ENCODE results near the gene DLL1. TPM values are rescaled to one million over a fixed set of nuclear protein-coding genes. Genes with fewer than 3 reads are reported as not detected.

DLL1 gene
- total RNA-seq, 1 donor from 2014 or later, result 14.6 TPM

DNA sequence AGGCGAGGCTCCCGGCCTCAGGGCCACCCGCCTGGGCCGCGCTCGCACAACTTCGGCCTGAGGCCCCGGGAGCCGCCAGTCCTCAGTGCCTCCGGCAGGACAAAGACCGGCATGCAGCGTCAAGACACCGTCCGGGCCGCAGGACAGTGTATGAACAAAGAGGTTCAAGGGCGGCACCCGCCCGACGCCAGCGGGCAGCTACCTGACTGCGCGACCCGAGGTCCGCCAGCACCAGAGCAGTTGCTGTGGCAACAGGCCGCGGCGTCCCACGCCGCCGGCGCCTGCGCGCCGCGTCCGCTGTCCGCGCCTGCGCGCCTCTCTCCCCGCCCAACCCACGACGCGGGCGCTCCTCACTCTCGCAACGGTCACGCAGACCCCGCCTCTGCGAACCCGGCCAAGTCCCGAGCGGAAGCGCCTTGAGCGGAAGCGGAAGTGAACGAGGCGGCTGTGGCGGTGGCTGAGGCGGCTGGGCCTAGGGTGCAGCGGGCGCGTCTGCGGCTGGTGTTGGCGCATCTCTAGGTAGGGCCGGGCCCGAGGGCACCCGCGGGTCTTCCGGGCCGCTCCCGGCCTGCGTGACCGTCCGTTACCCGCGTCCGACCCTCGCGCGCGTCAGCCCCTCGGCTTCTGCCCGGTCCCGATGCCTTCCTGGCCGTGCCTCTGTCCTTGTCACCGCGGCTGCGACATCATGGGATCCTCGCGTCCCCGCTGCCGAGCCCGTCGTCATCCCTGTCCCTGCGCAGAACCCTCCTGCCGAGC is 15.6 kb upstream of the DLL1 start, which contains the start of gene FAM120B:
Gene FAM120B, plus strand, starts transcription at position 435 of the 756 bp plus-strand sequence. CDS start 10,633 bp downstream, outside the sequence.
- intact Hi-C loops (cut with DNase I), result no loop called here
- Histone ChIP-seq H3K27ac (peak within 1 kb of the TSS; percentile 96), H3K4me1 (peaks cover 26% of the 10 kb centered on the region), H3K36me3 (no peaks in the 10 kb centered on the region), H3K9me3 (no peaks in the 10 kb centered on the region), H3K4me3 (peak within 1 kb of the TSS; percentile 93), H3K27me3 (no peaks in the 10 kb centered on the region)
- peak; percentile 99 for DNase-seq
- peak; percentile 99 for ATAC-seq
- TF ChIP-seq, protein P1, sequence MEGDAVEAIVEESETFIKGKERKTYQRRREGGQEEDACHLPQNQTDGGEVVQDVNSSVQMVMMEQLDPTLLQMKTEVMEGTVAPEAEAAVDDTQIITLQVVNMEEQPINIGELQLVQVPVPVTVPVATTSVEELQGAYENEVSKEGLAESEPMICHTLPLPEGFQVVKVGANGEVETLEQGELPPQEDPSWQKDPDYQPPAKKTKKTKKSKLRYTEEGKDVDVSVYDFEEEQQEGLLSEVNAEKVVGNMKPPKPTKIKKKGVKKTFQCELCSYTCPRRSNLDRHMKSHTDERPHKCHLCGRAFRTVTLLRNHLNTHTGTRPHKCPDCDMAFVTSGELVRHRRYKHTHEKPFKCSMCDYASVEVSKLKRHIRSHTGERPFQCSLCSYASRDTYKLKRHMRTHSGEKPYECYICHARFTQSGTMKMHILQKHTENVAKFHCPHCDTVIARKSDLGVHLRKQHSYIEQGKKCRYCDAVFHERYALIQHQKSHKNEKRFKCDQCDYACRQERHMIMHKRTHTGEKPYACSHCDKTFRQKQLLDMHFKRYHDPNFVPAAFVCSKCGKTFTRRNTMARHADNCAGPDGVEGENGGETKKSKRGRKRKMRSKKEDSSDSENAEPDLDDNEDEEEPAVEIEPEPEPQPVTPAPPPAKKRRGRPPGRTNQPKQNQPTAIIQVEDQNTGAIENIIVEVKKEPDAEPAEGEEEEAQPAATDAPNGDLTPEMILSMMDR (IDR thresholded peaks at IDR 0.05), result no peak

DNA sequence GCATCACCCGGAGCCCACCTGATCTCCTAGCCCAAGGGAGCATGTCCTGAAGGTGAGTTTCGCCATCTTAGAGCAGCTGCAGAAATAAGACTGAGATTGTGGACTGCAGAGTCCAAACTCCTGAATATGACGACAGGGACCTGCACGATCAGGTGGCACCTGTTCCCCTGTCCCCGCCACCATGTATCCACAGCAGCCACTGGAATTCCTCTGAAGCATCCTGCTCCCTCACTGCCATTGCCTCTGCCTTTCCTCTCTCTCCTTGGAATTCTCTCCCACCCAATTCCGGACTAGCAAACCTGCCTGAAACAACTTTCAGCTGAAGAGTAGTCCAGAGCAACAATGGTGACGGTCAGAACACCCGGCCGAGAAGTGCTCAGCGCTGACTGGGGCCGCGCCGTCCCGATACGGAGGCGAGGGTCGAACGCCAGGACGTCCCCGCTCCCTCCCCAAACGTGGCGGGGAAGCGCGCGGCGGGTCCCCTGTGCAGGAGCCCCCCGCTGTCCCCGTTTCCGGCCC is 15.0 kb upstream of the DLL1 start:
- Histone ChIP-seq H3K4me1 (peaks cover 26% of the 10 kb centered on the region), H3K36me3 (no peaks in the 10 kb centered on the region), H3K27me3 (peaks cover under 1% of the 10 kb centered on the region), H3K4me3 (peak overlapping the region; percentile 93), H3K9me3 (no peaks in the 10 kb centered on the region), H3K27ac (peak overlapping the region; percentile 96)
- intact Hi-C loops (cut with DNase I), result no loop called here
- DNase-seq (no peak), ATAC-seq (no peak)
- TF ChIP-seq, protein P1 (IDR thresholded peaks at IDR 0.05), result no peak

DNA sequence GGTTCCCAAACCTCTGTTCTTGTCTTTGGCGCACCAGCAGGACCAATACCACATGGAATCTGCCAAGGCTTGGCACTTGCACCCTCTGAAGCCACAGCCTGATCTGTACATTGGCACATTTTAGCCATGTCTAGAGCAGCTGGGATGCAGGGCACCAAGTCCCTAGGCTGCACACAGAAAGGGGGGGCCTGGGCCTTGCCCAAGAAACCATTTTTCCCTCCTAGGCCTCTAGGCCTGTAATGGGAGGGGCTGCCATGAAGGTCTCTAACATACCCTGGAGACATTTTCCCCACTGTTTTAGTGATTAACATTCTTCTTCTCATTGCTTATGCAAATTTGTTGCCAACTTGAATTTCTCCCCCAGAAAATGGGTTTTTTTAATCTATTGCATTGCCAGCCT is 10.3 kb upstream of the DLL1 start:
- Histone ChIP-seq H3K9me3 (no peaks in the 10 kb centered on the region), H3K4me1 (peaks cover 8% of the 10 kb centered on the region), H3K27ac (no peak overlapping the region), H3K4me3 (no peak overlapping the region), H3K27me3 (peaks cover 23% of the 10 kb centered on the region), H3K36me3 (no peaks in the 10 kb centered on the region)
- DNase-seq, result no peak
- no peak for ATAC-seq
- intact Hi-C loops (cut with DNase I), result no loop called here
- TF ChIP-seq, protein P1 (IDR thresholded peaks at IDR 0.05), result no peak

DNA sequence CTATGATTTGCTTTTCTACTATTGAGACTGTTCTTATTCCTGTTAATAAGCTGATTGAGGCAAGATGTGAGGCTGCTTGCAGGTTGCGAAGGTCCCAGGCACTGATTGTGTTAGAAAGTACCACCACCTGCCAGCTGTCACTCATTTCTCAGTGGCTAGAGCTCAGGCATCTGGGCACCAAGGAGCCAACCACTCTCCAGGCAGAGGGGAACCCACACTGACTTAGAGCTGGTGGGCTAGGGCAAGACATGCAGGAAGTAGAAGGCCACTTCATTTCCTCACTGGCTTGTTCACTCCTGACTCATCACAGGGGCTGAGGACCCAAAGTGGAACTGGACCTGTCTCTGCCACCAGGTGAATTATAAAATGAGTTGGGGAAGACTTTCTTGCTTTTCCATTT is 7.8 kb upstream of the DLL1 start:
- H3K9me3 ChIP-seq, result no peaks in the 10 kb centered on the region
- H3K27ac ChIP-seq, result no peak overlapping the region
- DNase-seq (no peak), ATAC-seq (no peak)
- peaks cover 16% of the 10 kb centered on the region for H3K4me1 ChIP-seq
- H3K27me3 ChIP-seq, result peaks cover 47% of the 10 kb centered on the region
- H3K4me3 ChIP-seq, result no peak overlapping the region
- TF ChIP-seq, protein P1 (IDR thresholded peaks at IDR 0.05), result no peak
- H3K36me3 ChIP-seq, result no peaks in the 10 kb centered on the region
- intact Hi-C loops (cut with DNase I), result no loop called here

DNA sequence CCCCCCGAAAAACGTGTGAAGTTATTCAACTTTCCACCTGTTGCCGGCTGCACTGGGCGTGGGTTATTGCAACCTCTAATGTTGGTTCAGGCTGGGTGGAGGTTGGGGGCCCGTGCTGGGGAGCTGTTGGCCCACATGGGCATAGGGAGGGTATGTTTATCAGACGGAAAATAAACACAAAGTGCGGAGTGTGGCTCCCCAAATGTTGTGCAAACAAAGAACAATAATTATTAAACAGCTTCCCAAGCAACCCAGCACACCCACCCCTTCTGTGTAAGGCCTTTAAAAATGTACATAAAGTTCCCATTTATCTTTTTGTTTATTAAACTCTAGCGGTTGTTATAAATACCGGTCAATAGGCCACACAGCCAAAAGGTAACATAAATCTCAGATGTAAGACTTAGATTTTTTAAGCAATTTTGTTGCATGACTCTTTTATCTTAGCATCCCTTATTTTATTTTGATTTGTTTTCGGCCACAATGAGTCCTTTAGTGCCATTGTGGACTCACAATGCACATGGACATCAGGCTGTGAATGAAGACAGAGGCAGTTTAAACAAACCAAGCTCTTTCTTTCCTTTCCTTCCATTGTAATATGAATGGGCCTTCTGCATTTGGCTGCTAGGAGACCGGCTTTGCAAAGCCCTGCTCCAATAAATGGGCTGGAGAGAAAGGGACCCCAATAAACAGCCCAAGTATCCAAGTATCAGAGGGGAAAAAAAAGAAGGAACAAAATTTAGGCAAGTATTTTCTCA is 6.9 kb upstream of the DLL1 start:
- peaks cover 22% of the 10 kb centered on the region for H3K4me1 ChIP-seq
- H3K27me3 ChIP-seq, result peaks cover 51% of the 10 kb centered on the region
- H3K27ac ChIP-seq, result no peak overlapping the region
- ATAC-seq (no peak), DNase-seq (no peak)
- H3K9me3 ChIP-seq, result no peaks in the 10 kb centered on the region
- TF ChIP-seq, protein P1 (IDR thresholded peaks at IDR 0.05), result no peak
- intact Hi-C loops (cut with DNase I), result no loop called here
- H3K4me3 ChIP-seq, result no peak overlapping the region
- no peaks in the 10 kb centered on the region for H3K36me3 ChIP-seq

Data from upper lobe of right lung (tissue), 1 donor.